GM18861 (cell line): Measurements from ENCODE around the gene FBXL17.
A peak's percentile ranks its signal among the peaks of the same experiment; 100 is the strongest.

Experiments used
- ATAC-seq: cut with Tn5 transposase; IDR thresholded peaks from one replicate; pipeline ENCODE4 v1.9.1; 2021; ENCODE audit not compliant: unreplicated experiment

Gene FBXL17

GRCh38 chr5:107826311-107827000 is 555.4 kb downstream of the FBXL17 start:
- ATAC-seq: no peak

- no peak for ATAC-seq
These were observed 557.1 kb downstream of the FBXL17 start for GRCh38 chr5:107824821-107825220.

- ATAC-seq: no peak
These were observed 560.6 kb downstream of the FBXL17 start for GRCh38 chr5:107821288-107821687.

GRCh38 chr5:107820429-107820828 is 561.5 kb downstream of the FBXL17 start:
- no peak for ATAC-seq

GRCh38 chr5:107817951-107818350 is 563.9 kb downstream of the FBXL17 start:
- no peak for ATAC-seq

GRCh38 chr5:107817436-107817835 is 564.5 kb downstream of the FBXL17 start:
- no peak for ATAC-seq

GRCh38 chr5:107815109-107815508 is 566.8 kb downstream of the FBXL17 start:
- no peak for ATAC-seq

GRCh38 chr5:107814183-107814827 is 567.6 kb downstream of the FBXL17 start:
- no peak for ATAC-seq

- peak; percentile 65 for ATAC-seq
These were observed 568.3 kb downstream of the FBXL17 start for GRCh38 chr5:107813559-107813958.

- ATAC-seq: no peak
These were observed 569.2 kb downstream of the FBXL17 start for GRCh38 chr5:107812570-107813141.

GRCh38 chr5:107809201-107810034 is 572.5 kb downstream of the FBXL17 start:
- no peak for ATAC-seq
